HG02852 (cell line): Measurements from ENCODE around the gene MLIP.
"Not testable (repeated sequence)": the region's sequence is repeated elsewhere in the genome, so short reads cannot be mapped to it uniquely, and the experiment has no call there.

ENCODE experiments used
- ATAC-seq: cut with Tn5 transposase; IDR thresholded peaks from one replicate; pipeline ENCODE4 v1.9.1; 2021; ENCODE audit warnings: mild to moderate bottlenecking, moderate library complexity; ENCODE audit not compliant: unreplicated experiment

The MLIP gene

DNA sequence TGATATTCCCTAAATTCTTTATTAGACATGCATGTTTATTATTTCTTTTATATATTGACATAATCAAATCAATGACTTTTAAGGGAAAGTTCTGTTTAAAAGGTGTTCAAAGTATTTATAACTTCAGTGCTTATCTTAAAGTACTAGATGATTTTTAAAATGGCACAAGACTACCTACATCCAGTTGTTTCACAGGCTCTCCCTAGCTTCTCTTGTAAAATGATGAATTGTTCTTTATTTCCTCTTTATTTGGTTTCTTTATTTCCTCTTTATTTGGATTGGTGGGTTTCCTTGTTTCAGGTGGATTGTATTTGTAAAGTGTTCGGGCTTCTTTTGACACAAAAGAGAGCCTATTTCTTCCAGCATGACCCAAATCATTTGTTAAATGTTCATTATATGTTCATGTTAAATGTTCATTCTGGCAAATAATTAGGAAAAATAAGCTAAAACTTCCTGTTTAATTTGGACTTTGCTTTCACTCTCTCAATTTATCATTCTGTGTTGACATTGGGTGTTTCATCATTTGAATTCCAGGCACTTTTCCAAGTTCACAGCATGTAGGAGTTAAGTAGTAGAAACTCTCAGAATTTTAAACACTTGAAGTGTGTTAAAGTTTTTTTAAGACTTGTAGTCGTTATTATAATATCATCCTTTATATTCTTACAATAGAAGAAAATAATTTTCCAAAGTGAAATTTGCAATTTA is 24.6 kb downstream of the MLIP start:
- ATAC-seq: no peak

GRCh38 chr6:54138795-54139194 is 27.6 kb downstream of the MLIP start:
- ATAC-seq: no peak

- no peak for ATAC-seq
Observed at GRCh38 chr6:54140811-54141210, 29.6 kb downstream of the MLIP start.

- ATAC-seq: no peak
Observed at GRCh38 chr6:54142889-54143519, 31.8 kb downstream of the MLIP start.

- ATAC-seq: no peak
Observed at GRCh38 chr6:54151861-54152260, 40.6 kb downstream of the MLIP start.

DNA sequence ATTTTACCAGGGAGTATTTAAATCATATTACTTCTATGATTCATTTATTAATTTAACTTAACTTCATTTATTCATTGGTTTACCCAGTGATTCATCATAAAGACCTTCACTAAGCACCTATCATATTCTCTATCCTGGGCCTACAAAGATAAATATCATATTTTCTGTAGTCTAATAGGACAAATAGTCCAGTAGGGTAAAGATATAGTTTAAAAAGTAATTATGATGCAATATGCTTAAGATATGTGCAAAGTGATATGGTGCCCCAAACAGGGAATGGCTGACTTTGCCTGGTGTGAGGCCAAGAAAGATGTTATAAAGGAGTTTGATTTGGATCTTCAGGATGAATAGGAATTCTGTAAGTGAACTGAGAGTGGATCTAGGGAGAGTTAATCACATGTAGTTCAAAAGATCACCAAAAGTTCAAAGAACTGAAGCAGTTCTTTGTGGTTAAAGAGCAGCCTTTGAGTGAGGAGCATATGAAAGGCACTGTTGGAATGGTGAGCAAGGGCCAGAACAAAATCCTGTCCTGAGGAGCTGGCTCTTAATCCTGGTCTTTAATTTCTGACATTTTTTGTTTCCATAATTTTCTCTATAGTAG is 45.5 kb downstream of the MLIP start:
- no peak for ATAC-seq

DNA sequence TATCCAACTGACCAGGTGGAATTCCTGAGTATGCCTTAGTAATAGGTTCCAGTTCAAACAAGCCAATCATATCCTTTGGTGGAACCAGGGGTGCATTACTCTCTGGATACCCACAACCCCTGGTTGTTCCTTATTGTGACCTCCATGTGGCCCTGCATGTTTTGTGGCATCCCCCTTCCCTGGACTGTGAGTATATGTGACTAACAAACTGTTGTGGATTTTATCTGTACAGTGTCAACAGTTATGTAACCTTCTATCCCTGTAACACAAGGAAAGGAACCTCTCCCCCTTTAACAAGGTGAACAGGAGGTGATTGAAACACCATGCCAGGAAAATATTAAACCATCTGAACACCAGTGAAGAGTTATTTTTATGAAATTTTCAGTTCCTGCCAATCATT is 46.2 kb downstream of the MLIP start:
- ATAC-seq: no peak

GRCh38 chr6:54173089-54173488 is 61.8 kb downstream of the MLIP start:
- ATAC-seq: no peak

DNA sequence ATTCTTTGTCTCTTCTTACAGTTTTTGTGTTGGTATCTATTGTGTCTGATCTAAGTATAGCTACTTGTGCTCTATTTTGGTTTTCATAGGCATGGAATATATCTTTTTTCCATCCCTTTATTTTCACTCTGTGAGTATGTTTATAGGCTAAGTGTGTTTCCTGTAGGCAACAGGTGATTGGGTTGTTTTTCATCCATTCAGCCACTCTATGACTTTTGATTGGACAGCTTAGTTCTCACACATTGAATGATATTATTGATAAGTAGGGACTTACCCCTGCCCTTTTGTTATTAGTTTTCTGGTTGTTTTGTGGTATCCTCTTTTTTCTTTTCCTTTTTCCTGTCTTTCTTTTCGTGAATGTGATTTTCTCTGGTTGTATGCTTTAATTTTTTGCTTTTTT is 67.9 kb downstream of the MLIP start:
- no peak for ATAC-seq

- ATAC-seq: no peak
Observed at GRCh38 chr6:54183616-54184015, 72.4 kb downstream of the MLIP start.

GRCh38 chr6:54185885-54186284 is 74.6 kb downstream of the MLIP start:
- no peak for ATAC-seq

GRCh38 chr6:54188846-54189245 is 77.6 kb downstream of the MLIP start:
- ATAC-seq: no peak

GRCh38 chr6:54191461-54191860 is 80.2 kb downstream of the MLIP start:
- ATAC-seq: no peak

DNA sequence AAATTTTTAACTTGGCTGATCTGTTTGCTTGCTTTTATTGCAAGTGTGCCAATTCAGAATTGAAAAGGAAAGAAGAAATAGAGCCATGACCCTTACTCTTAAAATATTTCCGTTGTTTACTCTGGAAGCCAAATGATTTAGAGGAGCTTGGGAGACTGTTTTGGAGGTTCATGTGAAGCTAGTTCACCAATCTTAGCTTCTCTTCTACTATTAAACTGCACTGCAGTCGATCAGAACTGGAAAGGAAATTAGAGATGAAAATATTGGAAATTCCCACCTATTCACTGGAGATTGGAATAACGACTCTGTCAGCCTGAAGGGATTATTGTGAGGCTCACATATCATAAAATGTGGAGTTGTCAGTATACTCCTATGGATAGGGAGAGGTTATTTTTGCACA is 81.8 kb downstream of the MLIP start:
- ATAC-seq: no peak

DNA sequence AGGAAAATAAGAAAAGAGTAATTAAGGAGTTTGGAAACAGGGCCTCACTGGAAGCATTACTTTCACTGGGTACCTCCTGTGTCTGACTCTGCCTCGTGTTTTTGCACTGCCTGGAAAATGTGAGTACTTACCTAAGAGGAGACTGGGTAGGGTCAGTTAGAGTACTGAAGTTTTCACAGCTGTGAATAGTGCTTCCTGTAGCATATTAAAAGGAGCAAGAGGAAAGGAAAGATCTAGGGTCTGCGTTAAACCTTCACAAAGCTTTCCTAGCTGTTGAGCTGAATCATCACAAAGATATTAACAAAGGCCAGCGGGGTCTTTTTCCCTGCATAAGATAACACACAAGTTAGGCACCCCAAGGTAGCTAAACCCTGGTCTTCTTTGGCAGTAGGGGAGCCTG is 82.3 kb downstream of the MLIP start:
- ATAC-seq: no peak

GRCh38 chr6:54194067-54194466 is 82.8 kb downstream of the MLIP start:
- no peak for ATAC-seq

GRCh38 chr6:54195637-54196036 is 84.4 kb downstream of the MLIP start:
- ATAC-seq: no peak

DNA sequence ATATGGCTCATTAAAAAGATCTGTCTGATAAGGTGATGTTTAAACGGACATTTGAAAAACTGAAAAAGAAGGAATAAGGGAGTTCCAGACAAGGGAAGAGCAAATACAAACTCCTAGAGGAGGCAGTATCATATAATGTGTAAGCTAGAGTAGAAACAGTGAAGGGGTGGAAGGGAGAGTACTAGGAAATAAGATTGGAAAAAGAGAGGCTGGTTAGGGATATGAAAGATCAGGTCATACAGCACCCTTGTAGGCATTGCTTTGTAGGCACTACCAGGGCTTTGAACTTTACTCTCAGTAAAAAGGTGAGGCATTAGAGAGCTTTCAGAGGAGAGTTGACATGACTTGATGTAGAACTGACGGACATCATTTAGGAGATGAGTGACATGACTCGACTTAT is 85.7 kb downstream of the MLIP start:
- ATAC-seq: no peak

- no peak for ATAC-seq
Observed at GRCh38 chr6:54198134-54198533, 86.9 kb downstream of the MLIP start.

DNA sequence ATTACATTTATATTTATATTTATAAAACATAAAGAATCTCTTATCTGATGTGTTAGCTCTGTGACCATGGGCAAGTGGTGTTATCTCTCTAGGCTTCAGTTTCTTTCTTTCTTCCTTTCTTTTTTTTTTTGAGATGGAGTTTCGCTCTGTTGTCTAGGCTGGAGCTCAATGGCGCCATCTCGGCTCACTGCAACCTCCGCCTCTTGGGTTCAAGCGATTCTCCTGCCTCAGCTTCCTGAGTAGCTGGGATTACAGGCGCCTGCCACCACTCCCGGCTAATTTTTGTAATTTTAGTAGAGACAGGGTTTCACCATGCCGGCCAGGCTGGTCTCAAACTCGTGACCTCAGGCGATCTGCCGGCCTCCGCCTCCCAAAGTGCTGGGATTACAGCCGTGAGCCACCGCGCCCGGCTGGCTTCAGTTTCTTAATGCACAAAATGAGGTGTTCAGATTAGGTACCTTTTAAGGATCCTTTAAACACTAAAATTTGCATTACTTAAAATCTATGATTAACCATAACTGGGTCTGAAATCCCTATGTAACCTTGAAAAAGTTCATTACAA is 92.3 kb downstream of the MLIP start:
- ATAC-seq: not testable (repeated sequence)

GRCh38 chr6:54204921-54205591 is 93.8 kb downstream of the MLIP start:
- no peak for ATAC-seq

DNA sequence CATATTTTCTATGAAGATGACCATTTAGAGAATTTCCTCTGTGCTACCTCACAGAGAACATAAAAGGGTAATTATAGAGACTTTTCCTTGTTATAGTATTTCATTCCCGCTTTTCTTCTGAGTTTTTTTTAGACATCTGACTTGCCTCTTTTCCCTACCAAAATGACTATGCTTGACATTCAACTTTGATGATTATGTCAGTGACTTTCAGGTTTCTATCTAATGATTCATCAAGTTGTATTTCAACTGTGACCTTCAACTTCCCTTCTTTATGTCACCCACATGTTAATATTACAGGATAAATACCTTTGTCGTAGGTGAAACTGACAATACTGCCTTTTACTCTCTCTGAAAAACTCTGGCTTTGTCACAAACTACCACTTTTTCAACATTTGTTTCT is 95.3 kb downstream of the MLIP start:
- ATAC-seq: no peak
